Stomach (tissue), 9 donors: ENCODE results near the gene RNF208. TPM values are rescaled to one million over a fixed set of nuclear protein-coding genes. Genes with fewer than 3 reads are reported as not detected.
A peak's percentile ranks its signal among the peaks of the same experiment; 100 is the strongest.

Source experiments
- DNase-seq, 2 donors: peaks; one replicate each; pipeline versions ENCODE4 v3.0.0 to v3.0.0-alpha.2; 2013 to 2019
- H3K27ac ChIP-seq, 5 donors: fragments of 200-600 bp in 4 of 5; sonication (generic) in 4 of 5; one replicate each; pipeline ENCODE4 v1.5.1; 2013 to 2019; ENCODE audit warnings: mild to moderate bottlenecking in 1 of 5, moderate library complexity in 1 of 5
- H3K27me3 ChIP-seq, 3 donors: fragments of 200-600 bp; sonication (generic); one replicate each; pipeline ENCODE4 v1.5.1; 2017 to 2019; ENCODE audit warnings: mixed run types in 1 of 3
- H3K36me3 ChIP-seq, 4 donors: fragments of 200-600 bp; sonication (generic); 1 replicate in 3 of 4; 2 replicates in 1 of 4; pipeline ENCODE4 v1.5.1; 2016 to 2019
- H3K4me1 ChIP-seq, 4 donors: fragments of 200-600 bp; sonication (generic); one replicate each; pipeline ENCODE4 v1.5.1; 2016 to 2019
- H3K4me3 ChIP-seq, 4 donors: fragments of 200-600 bp; sonication (generic) in 3 of 4; one replicate each; pipeline ENCODE4 v1.5.1; 2016 to 2019; ENCODE audit warnings: mild to moderate bottlenecking in 1 of 4
- H3K9me3 ChIP-seq, 4 donors: fragments of 200-600 bp; sonication (generic); one replicate each; pipeline ENCODE4 v1.5.1; 2016 to 2019
- EP300 ChIP-seq: sonication (generic); formaldehyde crosslinking; IDR thresholded peaks from one replicate; pipeline ENCODE4 v1.6.1; 2017; ENCODE audit warnings: antibody characterized with exemption
- POLR2A ChIP-seq, 4 donors: fragments of 450-650 bp; IDR thresholded peaks; one replicate each; pipeline ENCODE4 v1.6.1; 2016; ENCODE audit warnings: antibody characterized with exemption in 4 of 4, control low read depth in 2 of 4, mild to moderate bottlenecking in 1 of 4, moderate library complexity in 1 of 4
- POLR2AphosphoS5 ChIP-seq, 3 donors: sonication (generic); formaldehyde crosslinking; IDR thresholded peaks; one replicate each; pipeline ENCODE4 v1.6.1; 2016; ENCODE audit warnings: antibody characterized with exemption in 3 of 3
- WGBS, 5 donors: extraction: QIAGEN DNeasy Blood & Tissue Kit in 3 of 5; methylation state at CpG; one replicate each; pipeline versions ENCODE4 v1.1.5 to v1.1.7; 2013 to 2018; 5-methylcytosine and 5-hydroxymethylcytosine counted together
- intact Hi-C: fragments of 100-400 bp; cut with DNase I; formaldehyde crosslinking; loops from one replicate; pipeline ENCODE4 v1.15.1; 2023; ENCODE audit warnings: low total_unique reads
- polyA plus RNA-seq, 3 donors: library from polyadenylated mRNA; stranded (reverse); fragments of 200-250 nt; gene quantifications; one replicate each; pipeline ENCODE4 v1.2.3, GENCODE V29; 2013
- total RNA-seq, 5 donors: library from RNA; depleted of rRNA; stranded (reverse); fragments of >200 nt; gene quantifications; one replicate each; pipeline versions ENCODE4 v1.1.0 to v1.2.3, GENCODE V29; 2014 to 2016
- TF ChIP-seq, protein P1 (sequence below), 7 experiments: fragments of 450-650 bp in 4 of 7; fragments of 200-600 bp in 3 of 7; sonication (generic) in 3 of 7; IDR thresholded peaks; one replicate each; pipeline ENCODE4 v1.5.1; 2016 to 2019; ENCODE audit warnings: antibody characterized with exemption in 7 of 7, control low read depth in 2 of 7, mild to moderate bottlenecking in 1 of 7
- donor health status: healthy with polysubstance abuse.
- donor health status: Bipolar disorder and iron deficiency.
- donor health status: healthy.

Gene RNF208
- total and polyA plus RNA-seq, 8 donors = 0.45 to 18.7 (median 11.8) TPM; not detected in 1

DNA sequence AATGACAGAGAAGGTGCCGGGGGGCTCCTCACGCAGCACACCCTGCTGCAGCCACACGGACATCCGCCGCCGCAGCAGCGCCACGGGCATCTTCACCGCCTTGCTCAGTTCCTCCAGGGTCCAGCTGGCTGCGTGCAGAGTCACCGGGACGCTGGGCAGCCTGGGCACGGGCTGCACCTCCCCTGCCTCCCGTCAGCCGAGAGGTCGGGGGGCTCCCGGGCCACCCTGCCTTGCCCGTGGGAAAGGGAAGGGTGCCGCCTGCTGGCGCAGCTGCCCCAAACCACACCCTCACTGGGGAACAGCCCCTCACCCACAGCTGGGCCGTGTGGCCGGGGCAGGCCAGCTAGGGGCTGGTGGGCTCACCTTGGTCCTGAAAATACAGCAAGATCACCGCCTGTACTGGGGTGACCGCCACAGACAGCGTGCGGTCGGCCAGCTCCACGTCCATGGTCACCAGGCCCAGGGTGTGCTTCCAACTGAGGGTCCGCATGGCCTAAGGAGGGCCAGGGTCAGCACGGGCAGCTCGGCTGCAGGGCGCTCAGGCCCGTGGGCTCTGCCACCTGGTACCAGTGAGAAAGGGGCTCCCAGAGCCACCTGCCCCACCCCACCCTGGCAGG is 46.6 kb downstream of the RNF208 start:
- Histone ChIP-seq H3K27me3 (peaks cover 0 to 42% (median 25%) of the 10 kb centered on the region in 3 donors), H3K4me1 (peaks cover 18 to 55% (median 40%) of the 10 kb centered on the region in 4 donors), H3K27ac (no peak overlapping the region), H3K9me3 (no peaks in the 10 kb centered on the region), H3K4me3 (no peak overlapping the region), H3K36me3 (peaks cover 23 to 40% (median 30%) of the 10 kb centered on the region in 4 donors)
- TF ChIP-seq POLR2AphosphoS5 (IDR thresholded peaks at IDR 0.05) (no peak), EP300 (no peak), POLR2A (IDR thresholded peaks at IDR 0.05) (no peak)
- TF ChIP-seq, protein P1, sequence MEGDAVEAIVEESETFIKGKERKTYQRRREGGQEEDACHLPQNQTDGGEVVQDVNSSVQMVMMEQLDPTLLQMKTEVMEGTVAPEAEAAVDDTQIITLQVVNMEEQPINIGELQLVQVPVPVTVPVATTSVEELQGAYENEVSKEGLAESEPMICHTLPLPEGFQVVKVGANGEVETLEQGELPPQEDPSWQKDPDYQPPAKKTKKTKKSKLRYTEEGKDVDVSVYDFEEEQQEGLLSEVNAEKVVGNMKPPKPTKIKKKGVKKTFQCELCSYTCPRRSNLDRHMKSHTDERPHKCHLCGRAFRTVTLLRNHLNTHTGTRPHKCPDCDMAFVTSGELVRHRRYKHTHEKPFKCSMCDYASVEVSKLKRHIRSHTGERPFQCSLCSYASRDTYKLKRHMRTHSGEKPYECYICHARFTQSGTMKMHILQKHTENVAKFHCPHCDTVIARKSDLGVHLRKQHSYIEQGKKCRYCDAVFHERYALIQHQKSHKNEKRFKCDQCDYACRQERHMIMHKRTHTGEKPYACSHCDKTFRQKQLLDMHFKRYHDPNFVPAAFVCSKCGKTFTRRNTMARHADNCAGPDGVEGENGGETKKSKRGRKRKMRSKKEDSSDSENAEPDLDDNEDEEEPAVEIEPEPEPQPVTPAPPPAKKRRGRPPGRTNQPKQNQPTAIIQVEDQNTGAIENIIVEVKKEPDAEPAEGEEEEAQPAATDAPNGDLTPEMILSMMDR (IDR thresholded peaks at IDR 0.05) = peak in 2 of 7 experiments; percentile 12 to 14
- no peak for DNase-seq
- 21 to 46% (median 42%) methylated on average over 20 to 33 of the region's 33 CpGs for WGBS, 5 donors
- intact Hi-C loops = no loop called here

DNA sequence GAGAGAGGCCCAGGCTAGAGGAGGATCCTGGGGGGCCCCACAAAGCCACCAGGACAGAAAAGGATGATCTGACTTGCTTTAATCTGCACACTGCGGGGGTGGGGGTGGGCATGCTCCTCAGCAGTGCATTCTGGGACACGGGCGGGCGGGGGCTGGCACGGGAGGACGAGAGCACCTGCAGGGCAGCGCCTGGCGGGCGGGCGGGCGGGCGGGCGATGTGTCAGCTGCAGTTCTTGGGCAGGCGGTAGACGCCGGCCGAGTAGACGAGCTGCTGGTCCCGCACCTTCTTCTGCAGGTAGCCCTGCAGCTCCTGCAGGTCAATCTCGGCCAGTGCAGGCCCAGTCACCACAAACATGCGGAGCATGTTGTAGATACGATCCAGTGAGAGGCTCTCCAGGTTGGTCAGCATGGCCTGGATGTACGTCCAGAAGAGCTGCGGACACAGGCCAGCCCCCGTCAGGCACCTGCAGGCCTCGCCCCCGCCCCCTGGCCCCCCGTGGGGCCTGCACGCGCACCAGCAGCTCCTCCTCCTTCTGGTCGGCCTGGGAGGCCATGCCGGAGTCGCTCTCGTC is 47.2 kb downstream of the RNF208 start:
- Histone ChIP-seq H3K4me3 (no peak overlapping the region), H3K36me3 (peaks cover 17 to 33% (median 24%) of the 10 kb centered on the region in 4 donors), H3K27ac (no peak overlapping the region), H3K9me3 (no peaks in the 10 kb centered on the region), H3K4me1 (peaks cover 24 to 61% (median 46%) of the 10 kb centered on the region in 4 donors), H3K27me3 (peaks cover 0 to 49% (median 32%) of the 10 kb centered on the region in 3 donors)
- intact Hi-C loops = no loop called here
- TF ChIP-seq POLR2A (IDR thresholded peaks at IDR 0.05) (no peak), EP300 (no peak), POLR2AphosphoS5 (IDR thresholded peaks at IDR 0.05) (no peak)
- TF ChIP-seq, protein P1 (IDR thresholded peaks at IDR 0.05) = no peak
- WGBS, 5 donors = 23 to 52% (median 34%) methylated on average over 9 to 34 of the region's 34 CpGs
- DNase-seq = no peak

DNA sequence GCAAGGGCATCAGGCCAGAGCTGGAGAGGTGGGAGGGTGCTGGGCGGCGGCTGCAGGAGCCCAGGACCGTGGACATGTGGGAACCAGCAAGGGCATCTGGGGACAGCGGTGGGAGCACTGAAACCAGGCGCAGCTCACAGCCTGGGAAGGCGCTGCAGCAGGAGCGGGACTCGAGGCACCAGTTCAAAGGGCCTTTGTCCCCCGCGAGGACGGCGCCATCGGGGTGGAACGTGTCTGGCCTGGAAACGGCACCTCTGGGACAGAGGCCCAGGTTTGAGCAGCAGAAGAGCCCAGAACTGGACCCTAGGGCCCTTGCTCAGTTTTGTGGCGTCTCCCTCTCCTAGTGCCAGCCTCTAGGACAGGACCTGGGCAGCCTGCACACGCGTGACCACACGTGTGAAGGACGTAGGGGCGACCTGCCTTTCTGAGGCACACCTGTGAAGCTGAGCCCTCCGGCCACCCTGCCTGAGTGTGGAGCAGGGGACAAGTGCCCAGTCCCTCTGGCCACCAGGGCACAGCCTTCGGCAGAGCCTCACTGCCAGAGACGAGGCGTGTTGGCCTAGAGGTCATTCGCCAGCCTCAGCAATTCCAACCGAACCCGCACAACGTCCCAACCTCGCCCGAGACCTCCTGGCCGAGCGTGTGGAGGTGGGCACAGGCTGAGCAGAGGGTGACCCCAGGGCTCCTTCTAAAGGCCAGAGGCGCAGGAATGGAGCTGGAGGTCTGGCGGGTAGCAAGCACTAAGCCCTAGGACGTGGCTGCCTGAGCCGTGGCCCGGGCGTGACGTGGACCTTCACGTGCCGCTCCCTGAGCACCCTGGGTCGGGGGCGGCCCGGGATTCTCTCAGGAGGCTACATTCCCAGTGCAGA is 48.0 kb downstream of the RNF208 start:
- peaks cover 32 to 69% (median 54%) of the 10 kb centered on the region in 4 donors for H3K4me1 ChIP-seq
- peaks cover 0 to 56% (median 39%) of the 10 kb centered on the region in 3 donors for H3K27me3 ChIP-seq
- DNase-seq = no peak
- intact Hi-C loops = no loop called here
- WGBS, 5 donors = 61 to 72% (median 70%) methylated on average over 36 to 45 of the region's 45 CpGs
- H3K4me3 ChIP-seq = no peak overlapping the region
- H3K36me3 ChIP-seq = peaks cover 10 to 25% (median 16%) of the 10 kb centered on the region in 4 donors
- TF ChIP-seq POLR2AphosphoS5 (IDR thresholded peaks at IDR 0.05) (no peak), EP300 (no peak), POLR2A (IDR thresholded peaks at IDR 0.05) (no peak)
- TF ChIP-seq, protein P1 (IDR thresholded peaks at IDR 0.05) = no peak
- peak overlapping the region in 2 of 5 donors; percentile 5 to 11 for H3K27ac ChIP-seq
- H3K9me3 ChIP-seq = no peaks in the 10 kb centered on the region
